GM23248 (cell line): ENCODE results near the gene SUPT5H.

Source experiments
- EZH2 ChIP-seq: fragments of 200-600 bp; sonication (generic); IDR thresholded peaks from 2 replicates; pipeline ENCODE4 v1.6.1; 2018; ENCODE audit warnings: antibody characterized with exemption, mild to moderate bottlenecking; ENCODE audit not compliant: insufficient read depth, poor library complexity, severe bottlenecking
- EZH2phosphoT487 ChIP-seq: fragments of 200-600 bp; sonication (generic); IDR thresholded peaks from 2 replicates; pipeline ENCODE4 v1.6.1; 2018; ENCODE audit warnings: antibody characterized with exemption, moderate library complexity, mild to moderate bottlenecking, low read depth; ENCODE audit not compliant: insufficient read depth

DNA sequence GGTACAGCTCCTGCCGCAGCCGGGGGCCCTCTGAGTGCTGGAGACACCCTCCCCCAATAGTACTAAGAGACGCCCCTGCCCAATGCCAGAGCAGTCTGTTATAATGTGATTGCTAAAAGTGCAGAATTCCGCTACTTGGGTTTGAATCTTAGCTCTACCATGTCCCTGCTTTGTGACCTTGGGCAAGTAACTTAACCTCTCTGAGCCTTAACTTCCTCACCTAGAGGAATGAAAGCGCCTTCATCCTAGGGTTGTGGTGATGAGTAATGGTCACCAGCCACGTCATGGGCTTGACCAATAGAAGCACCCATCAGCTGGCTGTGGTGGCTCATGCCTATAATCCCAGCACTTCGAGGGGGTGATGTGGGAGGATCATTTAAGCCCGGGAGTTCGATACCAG, 26.4 kb upstream of the SUPT5H start:
- TF ChIP-seq EZH2phosphoT487 (no peak), EZH2 (no peak)
